ENCODE data around the gene ZBTB5.
"Not testable (repeated sequence)": the region's sequence is repeated elsewhere in the genome, so short reads cannot be mapped to it uniquely, and the experiment has no call there.

The ZBTB5 gene, protein sequence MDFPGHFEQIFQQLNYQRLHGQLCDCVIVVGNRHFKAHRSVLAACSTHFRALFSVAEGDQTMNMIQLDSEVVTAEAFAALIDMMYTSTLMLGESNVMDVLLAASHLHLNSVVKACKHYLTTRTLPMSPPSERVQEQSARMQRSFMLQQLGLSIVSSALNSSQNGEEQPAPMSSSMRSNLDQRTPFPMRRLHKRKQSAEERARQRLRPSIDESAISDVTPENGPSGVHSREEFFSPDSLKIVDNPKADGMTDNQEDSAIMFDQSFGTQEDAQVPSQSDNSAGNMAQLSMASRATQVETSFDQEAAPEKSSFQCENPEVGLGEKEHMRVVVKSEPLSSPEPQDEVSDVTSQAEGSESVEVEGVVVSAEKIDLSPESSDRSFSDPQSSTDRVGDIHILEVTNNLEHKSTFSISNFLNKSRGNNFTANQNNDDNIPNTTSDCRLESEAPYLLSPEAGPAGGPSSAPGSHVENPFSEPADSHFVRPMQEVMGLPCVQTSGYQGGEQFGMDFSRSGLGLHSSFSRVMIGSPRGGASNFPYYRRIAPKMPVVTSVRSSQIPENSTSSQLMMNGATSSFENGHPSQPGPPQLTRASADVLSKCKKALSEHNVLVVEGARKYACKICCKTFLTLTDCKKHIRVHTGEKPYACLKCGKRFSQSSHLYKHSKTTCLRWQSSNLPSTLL

DNA sequence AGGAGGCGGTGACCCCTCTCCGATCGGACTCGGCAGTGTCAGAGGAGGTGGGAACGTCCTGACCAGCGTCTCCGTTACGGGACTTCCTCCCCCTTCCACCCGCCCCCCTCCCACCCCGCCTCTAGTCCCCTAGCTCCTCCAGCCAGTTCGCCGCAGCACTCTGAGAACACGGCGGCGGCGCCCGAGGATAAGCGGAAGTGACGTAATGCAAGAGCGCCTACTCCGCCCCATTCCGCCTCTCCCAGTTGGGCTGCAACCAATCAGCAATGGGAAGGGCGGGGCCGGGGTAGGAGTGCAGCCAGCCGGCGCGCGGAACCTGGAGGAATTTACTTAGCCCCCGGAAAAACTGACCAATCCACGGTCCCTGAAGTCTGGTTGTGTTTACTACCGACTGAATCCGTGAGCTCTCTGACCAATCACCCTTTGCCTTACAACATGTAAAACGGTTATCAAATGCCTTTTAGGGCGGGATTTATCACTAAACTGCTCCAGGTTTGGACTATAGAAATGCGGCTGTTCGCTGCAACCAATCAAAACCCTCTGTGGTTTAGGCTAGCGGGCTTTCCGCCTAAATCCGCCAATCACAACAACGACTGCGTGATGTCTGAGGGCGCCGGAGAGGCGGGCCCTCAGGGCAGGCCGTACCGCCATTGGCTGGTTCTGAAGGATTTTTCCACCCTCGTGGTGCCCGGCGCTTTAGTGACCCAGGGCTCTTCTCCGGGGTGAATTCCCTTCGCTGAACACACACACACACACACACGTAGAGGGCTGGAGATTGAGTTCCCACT is at the start of gene ZBTB5:
ZBTB5 (minus strand) TSS at position 202 of the 788 bp plus-strand sequence. CDS start 22,899 bp downstream, outside the sequence.
- peak; percentile 98 for DNase-seq

DNA sequence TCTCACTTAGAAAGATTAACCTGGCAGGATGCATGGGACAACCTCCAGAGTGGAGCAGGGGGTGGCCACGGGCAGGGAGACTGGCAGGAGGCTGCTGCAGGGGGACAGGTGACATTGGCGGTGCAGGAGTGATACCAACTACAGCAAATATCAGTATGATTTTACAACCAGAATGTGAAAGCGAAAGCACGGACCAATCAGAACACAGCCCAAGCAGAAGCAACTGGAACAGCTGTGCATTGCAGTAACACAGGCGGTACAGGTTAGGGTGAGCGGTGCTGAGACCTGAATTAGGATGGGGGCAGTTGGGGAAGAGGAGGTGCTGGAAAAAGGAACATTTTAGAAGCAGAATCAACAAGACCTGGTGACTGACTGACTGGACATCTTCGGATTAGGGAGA is 49.7 kb upstream of the ZBTB5 start:
- no peak for DNase-seq

DNA sequence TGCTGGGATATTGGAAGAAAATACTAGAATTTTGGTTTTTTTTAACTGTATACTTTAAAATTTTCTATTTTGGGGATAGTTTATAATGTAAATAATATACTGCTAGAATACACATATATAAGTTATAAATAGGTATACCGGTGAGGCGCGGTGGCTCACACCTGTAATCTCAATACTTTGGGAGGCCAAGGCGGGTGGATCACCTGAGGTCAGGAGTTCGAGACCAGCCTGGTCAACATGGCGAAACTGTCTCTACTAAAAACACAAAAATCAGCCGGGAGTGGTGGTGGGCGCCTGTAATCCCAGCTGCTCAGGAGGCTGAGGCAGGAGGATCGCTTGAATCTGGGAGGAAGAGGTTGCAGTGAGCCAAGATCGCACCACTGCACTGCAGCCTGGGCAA is 49.2 kb upstream of the ZBTB5 start:
- not testable (repeated sequence) for DNase-seq

DNA sequence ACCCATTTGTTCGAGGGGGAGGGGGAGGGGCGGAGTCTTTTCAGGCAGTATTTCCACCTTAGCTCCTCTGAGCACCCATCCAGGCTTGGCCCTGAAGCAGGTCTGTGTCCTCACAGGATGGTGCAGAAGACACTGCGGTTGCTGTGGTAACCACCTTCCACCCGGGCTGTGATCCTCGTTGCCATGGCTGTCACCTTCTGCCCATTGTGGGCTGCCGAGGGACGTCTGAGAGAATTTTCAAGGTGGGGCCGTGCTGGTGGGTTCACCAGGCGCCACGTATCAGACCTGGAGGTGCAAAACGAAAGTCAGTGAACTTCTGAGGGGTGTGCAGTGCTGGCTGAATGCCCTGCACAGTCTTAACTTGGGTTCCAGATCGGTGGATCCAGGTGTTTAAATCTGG is 47.2 kb upstream of the ZBTB5 start:
- DNase-seq = no peak

DNA sequence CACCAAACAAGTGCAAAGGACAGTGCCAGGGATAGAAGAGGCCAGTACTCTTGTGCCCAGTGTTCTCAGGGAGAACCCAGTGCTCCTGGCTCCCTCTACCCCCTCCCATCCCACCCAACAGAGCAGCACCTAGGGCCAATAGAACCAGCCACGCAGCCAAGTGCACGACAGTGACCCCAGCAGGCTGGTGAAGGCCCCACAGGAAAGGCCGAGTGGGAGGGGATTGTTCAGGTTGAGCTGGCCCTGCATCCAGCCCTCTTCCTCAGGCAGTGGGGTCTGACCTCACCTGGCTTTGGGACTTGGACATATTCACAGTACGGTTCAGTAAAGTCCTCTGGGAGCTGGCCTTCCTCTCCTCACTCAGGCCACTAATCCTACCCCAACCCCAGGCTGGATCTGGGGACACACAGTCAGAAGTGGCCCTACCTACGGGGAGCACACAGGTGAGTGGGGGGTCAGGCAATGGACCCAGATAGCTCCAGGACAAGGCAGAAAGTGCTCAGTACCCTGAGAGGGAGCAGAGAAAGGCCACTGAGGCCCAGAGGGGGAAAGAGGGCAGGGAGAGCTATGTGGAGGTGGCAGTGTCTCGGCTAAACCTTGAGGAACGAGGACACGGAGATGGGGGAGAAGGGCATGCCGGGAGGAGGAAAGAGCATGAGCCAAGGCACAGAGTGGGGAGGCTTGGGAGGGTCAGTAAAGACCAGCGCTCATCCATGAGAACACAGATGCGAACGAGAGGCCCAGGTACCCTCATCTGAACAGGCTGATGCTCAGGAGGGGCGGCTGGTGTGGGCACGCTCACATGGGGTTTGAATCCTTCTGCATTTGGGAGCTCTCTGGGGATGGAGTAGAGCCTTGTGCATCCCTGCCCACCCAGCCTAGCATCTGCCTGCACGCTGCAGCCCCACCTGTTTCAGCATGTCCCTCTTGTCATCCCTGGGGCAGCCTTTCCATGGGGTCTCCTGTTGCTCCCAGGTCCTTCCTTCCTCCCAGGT is 46.1 kb upstream of the ZBTB5 start:
- DNase-seq = no peak

DNA sequence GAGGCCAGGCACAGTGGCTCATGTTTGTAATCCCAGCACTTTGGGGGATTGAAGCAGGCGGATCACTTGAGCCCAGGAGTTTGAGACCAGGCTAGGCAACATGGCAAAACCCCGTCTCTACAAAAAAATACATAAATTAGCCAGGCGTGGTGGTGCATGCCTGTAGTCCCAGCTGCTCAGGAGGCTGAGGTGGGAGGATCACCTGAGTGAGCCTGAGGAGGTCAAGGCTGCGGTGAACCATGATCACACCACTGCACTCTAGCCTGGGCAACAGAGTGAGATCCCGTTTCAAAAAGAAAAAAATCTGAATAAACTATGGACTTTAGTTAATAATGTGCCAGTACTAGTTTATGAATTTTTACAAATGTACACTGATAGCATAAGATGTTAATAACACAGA is 44.8 kb upstream of the ZBTB5 start:
- DNase-seq = not testable (repeated sequence)

DNA sequence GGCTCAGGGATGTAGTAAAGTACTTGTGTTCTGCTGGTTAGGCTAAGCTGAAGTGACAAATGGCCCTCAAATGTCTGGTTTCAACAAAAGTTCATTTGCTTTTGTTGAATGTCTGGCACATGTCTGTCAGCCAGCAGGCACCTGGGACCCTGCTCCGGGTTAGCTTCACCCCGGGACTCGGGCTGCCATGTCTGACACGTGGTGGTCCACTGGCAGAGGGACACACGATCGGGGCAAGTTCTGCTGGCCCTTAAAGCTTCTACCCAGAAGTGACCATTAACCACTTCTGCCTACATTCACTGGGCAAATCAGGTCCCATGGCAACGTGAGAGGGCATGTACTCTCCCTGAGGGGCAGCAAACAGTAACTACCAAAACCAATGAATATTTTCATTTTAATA is 44.3 kb upstream of the ZBTB5 start:
- no peak for DNase-seq

DNA sequence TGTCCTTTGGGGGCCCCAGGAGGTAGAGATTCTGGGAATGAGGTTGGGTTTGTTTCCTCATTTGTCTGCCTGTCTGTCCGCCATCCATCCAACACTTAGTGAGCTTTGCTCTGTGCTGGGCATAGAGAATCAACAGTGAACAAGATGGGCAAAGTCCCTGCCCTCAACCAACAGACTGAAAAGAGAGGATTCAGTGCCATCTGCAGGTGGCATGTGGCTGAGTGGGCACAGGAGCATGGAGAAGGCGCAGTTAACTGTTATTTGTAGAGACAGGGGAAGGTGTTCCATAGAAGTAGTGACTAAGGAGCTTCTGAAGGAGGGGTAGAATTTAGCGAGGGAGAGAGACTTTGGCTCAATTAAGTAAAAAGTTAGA is 43.6 kb upstream of the ZBTB5 start:
- DNase-seq = no peak

DNA sequence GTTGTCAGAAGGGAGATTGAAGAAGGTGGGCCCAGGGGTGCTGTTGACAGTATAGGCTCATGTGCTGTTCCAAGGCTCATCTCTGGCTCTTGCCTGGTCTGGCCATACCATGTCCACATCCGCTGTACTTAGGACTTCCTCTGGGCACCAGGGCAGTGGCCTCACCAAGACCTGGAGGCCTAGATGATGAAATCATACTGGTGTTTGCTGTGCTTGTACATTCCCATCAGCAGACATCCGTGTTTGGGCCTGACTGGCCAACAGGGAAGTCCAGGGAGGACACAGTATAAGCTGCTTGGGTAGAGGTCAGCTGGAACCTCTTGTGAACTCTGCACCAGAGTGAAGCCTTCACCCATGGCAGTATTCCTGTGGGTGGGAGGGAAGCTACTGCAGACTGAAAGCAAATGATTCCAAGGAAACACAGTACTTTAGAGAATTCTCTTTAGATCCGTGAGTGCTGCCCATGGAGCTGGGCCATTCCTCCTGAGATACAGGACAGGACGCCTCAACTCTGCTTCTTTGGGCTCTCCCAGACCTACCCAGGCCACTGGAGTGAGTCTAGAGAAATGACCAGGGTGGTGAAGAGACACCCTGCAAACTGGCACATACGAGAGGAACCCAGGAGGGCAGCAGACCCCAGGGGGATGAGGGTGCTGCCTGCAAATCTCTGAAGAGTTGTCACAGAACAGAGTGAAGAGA is 43.0 kb upstream of the ZBTB5 start:
- no peak for DNase-seq

DNA sequence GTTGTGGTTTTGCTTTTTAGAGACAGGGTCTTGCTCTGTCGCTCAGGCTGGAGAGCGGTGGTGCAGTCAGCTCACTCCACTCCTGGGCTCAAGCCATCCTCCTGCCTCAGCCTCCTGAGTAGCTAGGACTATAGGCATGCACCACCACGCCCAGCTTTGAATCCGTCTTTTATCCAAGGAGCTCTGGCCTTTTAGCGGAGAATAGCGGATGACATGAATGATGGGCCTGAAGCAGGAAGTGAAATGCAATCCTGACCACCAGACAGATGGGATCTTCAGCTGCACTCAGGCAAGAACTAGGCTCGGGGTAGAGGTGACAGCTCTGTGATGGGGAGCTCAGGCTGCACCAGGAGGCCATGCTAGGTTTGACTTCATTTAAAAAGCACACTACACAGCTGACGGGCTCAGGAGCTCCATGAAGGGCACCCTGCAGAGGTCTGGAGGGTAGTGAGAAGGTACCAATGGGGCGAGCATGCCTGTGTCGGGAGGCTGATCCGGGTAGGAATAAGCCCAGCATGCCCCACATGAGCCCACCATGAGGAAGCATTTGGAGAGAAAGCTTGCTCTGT is 42.4 kb upstream of the ZBTB5 start:
- DNase-seq = no peak

DNA sequence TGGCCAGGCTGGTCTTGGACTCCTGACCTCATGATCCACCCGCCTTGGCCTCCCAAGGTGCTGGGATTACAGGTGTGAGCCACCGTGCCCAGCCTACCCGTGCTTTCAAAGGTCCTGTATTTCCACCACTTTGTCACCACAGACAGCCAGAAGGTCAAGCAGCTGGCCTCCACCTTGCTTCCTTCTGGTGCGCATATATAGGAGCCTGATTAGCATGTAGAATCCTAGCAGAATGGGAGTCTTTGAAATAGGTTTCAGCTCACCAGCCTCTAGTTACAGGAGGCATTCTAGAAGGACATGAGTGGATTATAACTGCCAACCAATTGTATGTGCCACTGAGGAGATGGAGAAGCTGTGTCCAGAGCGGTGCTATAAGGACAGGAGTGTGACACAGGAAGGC is 39.4 kb upstream of the ZBTB5 start:
- no peak for DNase-seq

DNA sequence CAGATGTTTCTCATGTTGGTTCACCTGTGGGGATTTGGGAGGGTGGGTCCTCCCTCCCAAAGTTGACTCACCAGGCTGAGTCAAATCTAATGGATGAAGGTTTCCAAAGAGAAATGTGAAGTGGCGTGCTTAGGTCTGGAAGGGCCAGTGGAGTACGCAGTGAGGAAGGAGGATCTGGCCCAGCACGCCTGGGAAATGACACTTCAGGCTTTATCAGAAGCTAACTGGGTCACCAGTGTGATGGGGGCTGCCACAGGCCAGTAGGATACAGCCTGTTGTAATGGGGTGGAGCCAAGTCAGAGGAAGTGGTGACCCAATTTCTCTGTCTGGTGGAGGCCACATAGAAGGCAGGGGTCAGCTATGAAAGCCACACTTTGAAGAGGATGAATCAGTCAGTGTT is 38.5 kb upstream of the ZBTB5 start:
- DNase-seq = no peak

DNA sequence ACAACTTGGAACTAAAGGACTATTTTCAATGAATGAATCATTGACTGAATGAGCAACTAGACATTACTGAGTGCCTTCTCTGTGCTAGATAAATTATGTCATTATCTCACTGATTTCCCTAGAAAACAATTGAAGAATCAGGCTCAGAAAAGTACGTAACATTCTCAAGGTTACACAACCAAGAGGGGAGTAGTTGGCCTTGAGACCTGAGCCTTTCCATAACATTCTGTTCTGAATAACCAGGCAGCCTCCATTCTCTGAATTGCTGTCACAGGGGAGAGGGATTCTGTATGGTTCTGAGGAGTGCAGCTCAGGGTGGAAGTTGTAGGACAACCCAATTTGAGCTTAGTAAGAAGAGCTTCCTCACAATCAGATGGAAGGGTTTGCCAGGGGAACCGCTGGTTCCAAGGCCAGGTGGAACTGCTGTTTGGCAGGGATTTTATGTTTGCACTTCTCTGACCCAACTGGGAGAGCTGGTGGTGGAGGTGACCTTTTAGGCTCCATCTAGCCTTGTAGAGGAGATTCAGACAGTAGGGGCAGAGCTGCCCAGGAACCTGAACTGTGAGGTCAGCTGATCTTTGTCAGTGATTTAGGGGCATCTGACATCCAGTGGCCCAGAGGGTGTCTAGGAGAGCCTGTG is 36.8 kb upstream of the ZBTB5 start:
- no peak for DNase-seq

DNA sequence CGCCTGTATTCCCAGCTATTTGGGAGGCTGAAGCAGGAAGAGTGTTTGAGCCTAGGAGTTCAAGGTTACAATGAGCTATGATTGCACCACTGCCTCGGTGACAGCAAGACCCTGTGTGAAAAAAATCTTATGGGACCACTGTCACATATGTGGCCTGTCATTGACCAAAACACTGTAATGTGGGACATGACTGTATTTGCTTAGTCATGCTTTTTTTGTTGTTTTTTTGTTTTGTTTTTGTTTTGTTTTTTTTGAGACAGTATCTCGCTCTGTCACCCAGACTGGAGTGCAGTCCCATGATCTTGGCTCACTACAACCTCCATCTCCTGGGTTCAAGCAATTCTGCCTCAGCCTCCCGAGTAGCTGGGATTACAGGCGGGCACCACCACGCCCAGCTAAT is 34.0 kb upstream of the ZBTB5 start:
- DNase-seq = no peak

DNA sequence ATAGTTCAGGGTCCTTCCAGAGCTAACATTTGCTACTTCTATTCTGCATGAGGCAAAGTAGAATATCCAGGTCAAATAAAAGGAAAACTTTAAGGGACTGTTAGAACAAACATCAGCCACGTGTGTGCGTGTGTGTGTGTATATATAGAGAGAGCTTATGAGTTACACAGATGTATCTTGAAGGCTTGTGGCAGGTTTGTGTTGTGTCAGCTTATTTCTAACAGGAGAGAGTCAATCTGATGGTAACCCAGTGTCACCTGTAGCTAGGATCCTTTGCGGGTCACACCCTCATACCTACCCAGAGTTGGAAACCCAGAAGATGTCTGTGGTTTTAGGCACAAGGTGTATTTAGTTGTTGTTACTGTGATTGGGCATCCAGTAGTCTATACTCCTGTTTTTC is 33.2 kb upstream of the ZBTB5 start:
- no peak for DNase-seq

DNA sequence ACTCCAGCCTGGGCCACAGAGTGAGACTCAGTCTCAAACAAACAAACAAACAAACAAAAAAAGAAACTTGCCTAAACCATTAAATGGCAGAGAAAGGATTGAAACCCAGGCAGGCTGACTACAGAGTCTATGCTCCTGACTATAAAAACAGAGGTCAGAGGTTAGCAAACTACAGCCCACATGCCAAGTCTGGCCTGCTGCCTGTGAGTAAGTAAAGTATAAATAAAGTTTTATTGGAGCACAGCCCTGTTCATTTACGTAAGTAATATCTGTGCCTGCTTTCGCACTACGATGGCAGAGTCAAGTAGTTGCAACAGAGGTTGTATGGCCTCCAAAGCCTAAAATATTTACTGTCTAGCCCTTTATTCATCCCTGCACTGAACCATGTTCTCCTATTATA is 32.1 kb upstream of the ZBTB5 start:
- no peak for DNase-seq

DNA sequence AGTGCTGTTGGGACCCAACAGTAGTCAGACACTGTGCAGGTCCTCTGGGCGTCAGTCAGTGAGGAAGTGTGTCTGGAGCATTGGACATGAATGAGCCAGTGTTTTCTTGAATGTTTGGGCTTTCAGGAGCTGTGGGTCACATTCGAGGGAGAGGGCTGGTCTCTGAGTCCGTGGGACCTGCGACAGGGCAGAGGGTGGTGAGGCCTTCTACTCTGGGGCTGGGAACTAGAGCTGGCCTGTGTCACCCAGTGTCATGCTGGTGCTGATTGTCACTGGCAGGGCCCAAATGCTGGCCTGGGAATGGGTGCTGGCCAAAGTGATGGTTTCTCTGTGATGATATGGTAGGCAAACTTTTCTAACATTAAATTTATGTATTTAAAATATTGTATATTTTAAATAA is 30.8 kb upstream of the ZBTB5 start:
- DNase-seq = no peak

DNA sequence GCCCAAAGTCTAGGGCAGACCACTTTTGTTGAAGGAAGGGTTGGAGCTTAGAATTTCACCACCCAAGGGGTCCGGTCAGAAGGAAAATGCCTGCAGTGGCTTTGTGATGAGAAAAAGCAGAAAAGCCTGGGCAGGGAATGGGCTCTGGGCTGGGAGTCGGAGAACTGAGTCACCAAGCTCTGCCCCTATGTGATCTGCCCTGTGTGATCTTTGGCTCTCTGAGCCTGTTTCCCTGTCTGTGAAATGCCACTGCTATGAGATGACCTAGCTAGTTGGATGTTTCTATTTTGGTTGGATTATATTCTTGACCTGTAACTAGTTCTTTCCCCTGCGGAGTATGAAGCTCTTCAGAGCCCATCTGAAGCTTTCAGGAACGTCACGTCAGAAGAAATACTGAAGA is 30.3 kb upstream of the ZBTB5 start:
- DNase-seq = no peak

DNA sequence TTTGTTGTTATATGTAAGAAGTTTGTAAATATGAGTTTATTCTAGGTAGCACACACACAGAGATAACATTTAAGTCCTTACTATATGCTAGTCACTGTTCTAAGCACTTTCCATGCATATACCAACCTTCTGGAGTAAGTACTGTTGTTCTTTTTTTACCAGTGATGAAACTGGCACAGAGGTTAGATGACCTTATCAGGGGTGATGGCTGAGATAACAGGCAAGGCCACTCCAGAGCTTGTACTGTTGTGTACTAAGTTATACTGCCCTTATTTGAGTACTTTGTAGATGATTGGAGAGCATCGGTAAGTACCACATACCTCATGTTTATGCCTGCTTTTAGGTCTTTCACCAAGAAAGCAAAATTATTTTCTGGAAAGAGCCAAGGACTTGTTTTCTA is 26.7 kb upstream of the ZBTB5 start:
- DNase-seq = no peak

DNA sequence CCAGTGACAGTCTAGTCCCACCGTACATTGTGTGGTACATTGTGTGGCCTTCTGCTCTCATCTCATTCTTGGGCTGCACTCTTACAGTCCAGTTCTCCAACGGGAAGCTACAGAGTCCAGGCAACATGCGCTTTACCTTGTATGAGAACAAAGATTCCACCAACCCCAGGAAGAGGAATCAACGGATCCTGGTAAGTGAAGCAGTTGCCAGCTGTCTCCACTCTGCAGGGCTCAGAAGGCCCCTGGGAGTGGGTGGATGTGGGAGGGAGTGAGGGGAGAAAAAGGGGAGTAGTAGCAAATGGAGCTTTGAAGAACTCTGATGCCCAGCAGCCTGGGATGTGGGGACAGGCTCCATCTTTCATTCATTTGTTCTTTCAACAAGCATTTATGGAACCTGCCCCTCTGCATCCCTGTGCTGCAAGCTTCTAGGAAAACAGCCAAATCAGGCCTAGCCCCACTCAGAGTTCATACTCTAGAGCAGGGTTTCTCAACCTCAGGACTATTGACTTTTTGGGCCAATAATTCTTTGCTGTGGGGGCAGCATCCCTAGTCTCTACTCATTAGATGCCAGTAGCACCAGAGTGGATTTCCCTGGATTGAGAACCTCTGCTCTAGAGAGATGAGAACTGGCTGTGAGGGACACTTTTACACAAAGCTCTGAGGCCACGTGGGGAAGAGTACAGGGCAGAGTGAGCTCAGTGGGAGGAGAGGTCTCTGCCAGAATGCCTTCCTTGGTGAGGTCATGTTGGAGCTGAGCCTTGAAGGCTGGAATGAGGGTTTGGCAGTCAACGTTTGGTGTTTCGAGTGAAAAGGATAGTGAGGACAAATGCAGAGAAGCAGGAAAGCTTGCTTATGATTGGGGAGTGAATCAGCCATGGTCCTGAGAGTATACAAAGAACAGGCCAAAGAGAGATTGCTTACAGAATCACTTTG is 21.6 kb upstream of the ZBTB5 start:
- no peak for DNase-seq
